ENCODE results near the gene TRIM66.

TRIM66 gene

GRCh38 chr11:8729837-8730696, 47.6 kb upstream of the TRIM66 start:
- TF ChIP-seq ZBTB7A (IDR thresholded peaks at IDR 0.05; ENCODE audit: low read depth) (no peak), NFIC (IDR thresholded peaks at IDR 0.05) (no peak), EP300 (IDR thresholded peaks at IDR 0.05; ENCODE audit: borderline replicate concordance) (no peak), TEAD4 (IDR thresholded peaks at IDR 0.05) (no peak), YY1 (IDR thresholded peaks at IDR 0.05; ENCODE audit: low read depth) (no peak), CEBPB (IDR thresholded peaks at IDR 0.05) (no peak), USF1 (IDR thresholded peaks at IDR 0.05) (no peak), TCF12 (IDR thresholded peaks at IDR 0.05; ENCODE audit: low read depth) (no peak), FOXM1 (IDR thresholded peaks at IDR 0.05; ENCODE audit: borderline replicate concordance, low read depth) (no peak), RAD21 (IDR thresholded peaks at IDR 0.05; ENCODE audit: low read depth) (no peak), TAF1 (IDR thresholded peaks at IDR 0.05; ENCODE audit: low read depth) (no peak), CREB1 (IDR thresholded peaks at IDR 0.05; ENCODE audit: low read depth) (no peak), EGR1 (IDR thresholded peaks at IDR 0.05) (no peak)
- TF ChIP-seq, protein P1, sequence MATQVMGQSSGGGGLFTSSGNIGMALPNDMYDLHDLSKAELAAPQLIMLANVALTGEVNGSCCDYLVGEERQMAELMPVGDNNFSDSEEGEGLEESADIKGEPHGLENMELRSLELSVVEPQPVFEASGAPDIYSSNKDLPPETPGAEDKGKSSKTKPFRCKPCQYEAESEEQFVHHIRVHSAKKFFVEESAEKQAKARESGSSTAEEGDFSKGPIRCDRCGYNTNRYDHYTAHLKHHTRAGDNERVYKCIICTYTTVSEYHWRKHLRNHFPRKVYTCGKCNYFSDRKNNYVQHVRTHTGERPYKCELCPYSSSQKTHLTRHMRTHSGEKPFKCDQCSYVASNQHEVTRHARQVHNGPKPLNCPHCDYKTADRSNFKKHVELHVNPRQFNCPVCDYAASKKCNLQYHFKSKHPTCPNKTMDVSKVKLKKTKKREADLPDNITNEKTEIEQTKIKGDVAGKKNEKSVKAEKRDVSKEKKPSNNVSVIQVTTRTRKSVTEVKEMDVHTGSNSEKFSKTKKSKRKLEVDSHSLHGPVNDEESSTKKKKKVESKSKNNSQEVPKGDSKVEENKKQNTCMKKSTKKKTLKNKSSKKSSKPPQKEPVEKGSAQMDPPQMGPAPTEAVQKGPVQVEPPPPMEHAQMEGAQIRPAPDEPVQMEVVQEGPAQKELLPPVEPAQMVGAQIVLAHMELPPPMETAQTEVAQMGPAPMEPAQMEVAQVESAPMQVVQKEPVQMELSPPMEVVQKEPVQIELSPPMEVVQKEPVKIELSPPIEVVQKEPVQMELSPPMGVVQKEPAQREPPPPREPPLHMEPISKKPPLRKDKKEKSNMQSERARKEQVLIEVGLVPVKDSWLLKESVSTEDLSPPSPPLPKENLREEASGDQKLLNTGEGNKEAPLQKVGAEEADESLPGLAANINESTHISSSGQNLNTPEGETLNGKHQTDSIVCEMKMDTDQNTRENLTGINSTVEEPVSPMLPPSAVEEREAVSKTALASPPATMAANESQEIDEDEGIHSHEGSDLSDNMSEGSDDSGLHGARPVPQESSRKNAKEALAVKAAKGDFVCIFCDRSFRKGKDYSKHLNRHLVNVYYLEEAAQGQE (IDR thresholded peaks at IDR 0.05; ENCODE audit: low read depth) = no peak
- TF ChIP-seq, protein P2, sequence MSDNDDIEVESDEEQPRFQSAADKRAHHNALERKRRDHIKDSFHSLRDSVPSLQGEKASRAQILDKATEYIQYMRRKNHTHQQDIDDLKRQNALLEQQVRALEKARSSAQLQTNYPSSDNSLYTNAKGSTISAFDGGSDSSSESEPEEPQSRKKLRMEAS (IDR thresholded peaks at IDR 0.05) = no peak

DNA sequence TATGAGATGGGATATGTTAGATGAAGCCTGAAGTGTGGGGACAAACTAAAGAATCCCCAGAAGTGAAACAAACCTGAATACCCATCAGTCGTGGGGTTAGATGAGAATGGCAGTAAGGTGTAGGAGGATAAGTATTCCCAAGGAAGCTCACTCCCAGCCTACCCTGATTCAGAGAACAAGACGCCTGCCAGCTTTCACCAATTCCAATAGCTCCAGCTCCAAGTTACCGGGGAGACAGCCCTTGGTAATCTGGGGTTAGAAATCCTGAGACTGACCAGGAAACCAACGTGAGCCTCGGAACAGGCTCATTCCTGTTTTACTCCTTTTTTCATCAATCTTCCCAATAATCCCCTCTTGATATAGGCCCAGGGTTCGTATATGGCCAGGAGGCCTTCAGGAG, 46.6 kb upstream of the TRIM66 start:
- TF ChIP-seq CREB1 (IDR thresholded peaks at IDR 0.05; ENCODE audit: low read depth) = no peak
- no peak for TF ChIP-seq CEBPB (IDR thresholded peaks at IDR 0.05)
- TF ChIP-seq TAF1 (IDR thresholded peaks at IDR 0.05; ENCODE audit: low read depth) = no peak
- no peak for TF ChIP-seq EGR1 (IDR thresholded peaks at IDR 0.05)
- TF ChIP-seq YY1 (IDR thresholded peaks at IDR 0.05; ENCODE audit: low read depth) = no peak

DNA sequence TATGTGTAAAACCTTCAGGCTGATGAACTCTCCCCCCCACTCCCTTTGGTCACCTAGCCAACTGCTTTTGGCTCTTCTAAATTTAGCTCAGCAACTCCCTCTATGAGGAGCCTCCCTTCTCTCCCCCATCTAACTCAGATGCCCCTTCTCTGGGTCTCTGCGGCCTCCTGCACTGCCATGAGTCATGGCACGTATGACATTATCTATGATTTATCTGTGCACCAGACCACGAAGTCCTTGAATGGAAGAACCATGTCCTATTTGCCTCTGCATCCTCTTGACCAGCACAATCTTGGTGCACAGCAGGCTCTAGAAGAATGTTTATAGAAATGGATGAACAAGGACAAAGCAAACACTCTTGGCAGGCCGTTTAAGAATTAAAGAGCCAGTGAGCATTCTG, 46.1 kb upstream of the TRIM66 start:
- TF ChIP-seq RAD21 (IDR thresholded peaks at IDR 0.05; ENCODE audit: low read depth) (no peak), EGR1 (IDR thresholded peaks at IDR 0.05) (no peak), TCF12 (IDR thresholded peaks at IDR 0.05; ENCODE audit: low read depth) (no peak), FOXM1 (IDR thresholded peaks at IDR 0.05; ENCODE audit: borderline replicate concordance, low read depth) (no peak), TAF1 (IDR thresholded peaks at IDR 0.05; ENCODE audit: low read depth) (no peak)

DNA sequence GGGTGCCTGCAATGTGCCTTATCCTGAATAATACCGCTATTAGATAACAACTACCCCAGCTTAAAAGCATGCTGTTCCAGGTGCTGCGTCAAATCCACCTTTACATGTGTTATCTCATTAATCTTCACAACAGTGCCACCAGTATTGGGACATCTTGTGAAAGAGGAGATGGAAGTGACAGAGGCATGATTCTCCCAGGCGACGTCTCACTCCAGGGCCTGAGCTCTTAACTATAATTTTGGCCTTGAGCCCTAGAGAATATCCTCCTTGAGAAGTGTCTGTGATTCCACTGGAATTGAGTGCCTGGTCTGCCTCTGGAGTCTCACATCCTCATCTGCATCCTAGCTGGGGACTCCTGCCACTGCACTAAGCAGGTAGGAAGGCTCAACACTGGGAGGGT, 43.9 kb upstream of the TRIM66 start:
- TF ChIP-seq TCF12 (IDR thresholded peaks at IDR 0.05; ENCODE audit: low read depth) (no peak), NFIC (IDR thresholded peaks at IDR 0.05) (no peak), YY1 (IDR thresholded peaks at IDR 0.05; ENCODE audit: low read depth) (no peak), EGR1 (IDR thresholded peaks at IDR 0.05) (no peak), EP300 (IDR thresholded peaks at IDR 0.05; ENCODE audit: borderline replicate concordance) (no peak), FOXM1 (IDR thresholded peaks at IDR 0.05; ENCODE audit: borderline replicate concordance, low read depth) (no peak), CREB1 (IDR thresholded peaks at IDR 0.05; ENCODE audit: low read depth) (no peak)
- TF ChIP-seq, protein P1 (IDR thresholded peaks at IDR 0.05; ENCODE audit: low read depth) = no peak

DNA sequence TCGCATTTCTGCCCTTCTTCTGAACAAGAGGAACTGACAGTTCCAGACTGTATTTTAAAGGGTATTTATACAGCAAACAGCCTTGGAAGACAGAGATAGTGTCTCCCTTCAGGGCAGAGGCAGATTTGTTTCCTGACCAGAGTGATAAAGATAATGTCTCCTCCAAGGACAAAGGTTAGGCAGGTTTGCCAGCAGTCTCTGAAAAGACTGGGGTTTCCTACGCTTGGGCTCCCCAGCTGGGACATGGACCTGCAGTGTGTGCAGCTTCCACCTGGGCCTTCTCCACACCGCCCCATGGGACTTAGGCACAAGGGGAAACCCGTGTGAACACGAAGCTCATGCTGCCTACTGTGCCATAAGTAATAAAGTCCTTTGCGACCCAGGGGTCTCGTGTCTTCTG, 42.2 kb upstream of the TRIM66 start:
- TF ChIP-seq TEAD4 (IDR thresholded peaks at IDR 0.05) (no peak), ZBTB7A (IDR thresholded peaks at IDR 0.05; ENCODE audit: low read depth) (no peak), TCF12 (IDR thresholded peaks at IDR 0.05; ENCODE audit: low read depth) (no peak), CREB1 (IDR thresholded peaks at IDR 0.05; ENCODE audit: low read depth) (no peak), TAF1 (IDR thresholded peaks at IDR 0.05; ENCODE audit: low read depth) (no peak), FOXM1 (IDR thresholded peaks at IDR 0.05; ENCODE audit: borderline replicate concordance, low read depth) (no peak), USF1 (IDR thresholded peaks at IDR 0.05) (no peak), EP300 (IDR thresholded peaks at IDR 0.05; ENCODE audit: borderline replicate concordance) (no peak), EGR1 (IDR thresholded peaks at IDR 0.05) (no peak), CEBPB (IDR thresholded peaks at IDR 0.05) (no peak), RAD21 (IDR thresholded peaks at IDR 0.05; ENCODE audit: low read depth) (no peak), YY1 (IDR thresholded peaks at IDR 0.05; ENCODE audit: low read depth) (no peak), NFIC (IDR thresholded peaks at IDR 0.05) (no peak)
- TF ChIP-seq, protein P1 (IDR thresholded peaks at IDR 0.05; ENCODE audit: low read depth) = no peak
- TF ChIP-seq, protein P2 (IDR thresholded peaks at IDR 0.05) = no peak
